PFSK-1 (cell line): ENCODE measurements around the gene MIEF1.

Experiments used
- FOXP2 ChIP-seq: optimal IDR thresholded peaks from 2 replicates; pipeline ENCODE3; 2011; ENCODE audit warnings: borderline replicate concordance, control low read depth, inconsistent platforms; ENCODE audit not compliant: insufficient read depth; ENCODE audit errors: extremely low read length, extremely low read depth
- POLR2AphosphoS5 ChIP-seq: IDR thresholded peaks from 2 replicates; pipeline ENCODE4 v1.6.1; 2012; ENCODE audit warnings: low read depth, mild to moderate bottlenecking, control low read depth, low read length, moderate library complexity
- SIN3A ChIP-seq: IDR thresholded peaks from 2 replicates; pipeline ENCODE4 v1.6.1; 2012; ENCODE audit warnings: mild to moderate bottlenecking, low read length, moderate library complexity, borderline replicate concordance; ENCODE audit not compliant: insufficient read depth
- TAF1 ChIP-seq: IDR thresholded peaks from 2 replicates; pipeline ENCODE4 v1.6.1; 2012; ENCODE audit warnings: low read length, control low read depth, borderline replicate concordance; ENCODE audit not compliant: insufficient read depth
- TF ChIP-seq, protein P1 (sequence below), 2 experiments: IDR thresholded peaks; 2 replicates each; pipeline versions ENCODE4 v1.6.1 to v1.8.0; 2011 to 2012; ENCODE audit warnings: low read depth in 2 of 2, low read length in 2 of 2, control low read depth in 1 of 2, inconsistent platforms in 1 of 2, mild to moderate bottlenecking in 1 of 2, moderate library complexity in 1 of 2; ENCODE audit not compliant: insufficient read depth in 1 of 2

MIEF1 gene

DNA sequence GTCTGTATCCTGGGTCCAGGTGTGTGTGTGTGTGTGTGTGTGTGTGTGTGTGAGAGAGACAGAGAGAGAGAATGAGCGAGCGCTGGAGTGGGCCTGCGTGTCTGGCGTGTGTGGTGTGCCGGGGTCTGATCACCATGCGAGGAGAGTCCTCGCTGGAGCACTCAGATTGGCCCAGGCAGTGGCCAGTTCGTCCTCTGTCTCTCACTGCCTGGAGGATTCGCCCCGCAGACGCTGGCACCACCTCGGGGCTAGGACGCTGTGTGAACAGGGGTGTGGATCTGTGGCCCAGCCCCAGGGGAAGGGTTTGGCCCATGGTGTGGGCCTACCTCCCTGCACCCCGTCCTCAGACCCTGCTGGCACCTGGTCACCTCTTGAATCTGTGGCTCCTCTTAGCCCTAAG, 56.9 kb downstream of the MIEF1 start:
- TF ChIP-seq TAF1: no peak
- TF ChIP-seq, protein P1, sequence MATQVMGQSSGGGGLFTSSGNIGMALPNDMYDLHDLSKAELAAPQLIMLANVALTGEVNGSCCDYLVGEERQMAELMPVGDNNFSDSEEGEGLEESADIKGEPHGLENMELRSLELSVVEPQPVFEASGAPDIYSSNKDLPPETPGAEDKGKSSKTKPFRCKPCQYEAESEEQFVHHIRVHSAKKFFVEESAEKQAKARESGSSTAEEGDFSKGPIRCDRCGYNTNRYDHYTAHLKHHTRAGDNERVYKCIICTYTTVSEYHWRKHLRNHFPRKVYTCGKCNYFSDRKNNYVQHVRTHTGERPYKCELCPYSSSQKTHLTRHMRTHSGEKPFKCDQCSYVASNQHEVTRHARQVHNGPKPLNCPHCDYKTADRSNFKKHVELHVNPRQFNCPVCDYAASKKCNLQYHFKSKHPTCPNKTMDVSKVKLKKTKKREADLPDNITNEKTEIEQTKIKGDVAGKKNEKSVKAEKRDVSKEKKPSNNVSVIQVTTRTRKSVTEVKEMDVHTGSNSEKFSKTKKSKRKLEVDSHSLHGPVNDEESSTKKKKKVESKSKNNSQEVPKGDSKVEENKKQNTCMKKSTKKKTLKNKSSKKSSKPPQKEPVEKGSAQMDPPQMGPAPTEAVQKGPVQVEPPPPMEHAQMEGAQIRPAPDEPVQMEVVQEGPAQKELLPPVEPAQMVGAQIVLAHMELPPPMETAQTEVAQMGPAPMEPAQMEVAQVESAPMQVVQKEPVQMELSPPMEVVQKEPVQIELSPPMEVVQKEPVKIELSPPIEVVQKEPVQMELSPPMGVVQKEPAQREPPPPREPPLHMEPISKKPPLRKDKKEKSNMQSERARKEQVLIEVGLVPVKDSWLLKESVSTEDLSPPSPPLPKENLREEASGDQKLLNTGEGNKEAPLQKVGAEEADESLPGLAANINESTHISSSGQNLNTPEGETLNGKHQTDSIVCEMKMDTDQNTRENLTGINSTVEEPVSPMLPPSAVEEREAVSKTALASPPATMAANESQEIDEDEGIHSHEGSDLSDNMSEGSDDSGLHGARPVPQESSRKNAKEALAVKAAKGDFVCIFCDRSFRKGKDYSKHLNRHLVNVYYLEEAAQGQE (IDR thresholded peaks at IDR 0.05; ENCODE audit: insufficient read depth in 1 of 2, low read depth in 2 of 2, low read length in 2 of 2): no peak

DNA sequence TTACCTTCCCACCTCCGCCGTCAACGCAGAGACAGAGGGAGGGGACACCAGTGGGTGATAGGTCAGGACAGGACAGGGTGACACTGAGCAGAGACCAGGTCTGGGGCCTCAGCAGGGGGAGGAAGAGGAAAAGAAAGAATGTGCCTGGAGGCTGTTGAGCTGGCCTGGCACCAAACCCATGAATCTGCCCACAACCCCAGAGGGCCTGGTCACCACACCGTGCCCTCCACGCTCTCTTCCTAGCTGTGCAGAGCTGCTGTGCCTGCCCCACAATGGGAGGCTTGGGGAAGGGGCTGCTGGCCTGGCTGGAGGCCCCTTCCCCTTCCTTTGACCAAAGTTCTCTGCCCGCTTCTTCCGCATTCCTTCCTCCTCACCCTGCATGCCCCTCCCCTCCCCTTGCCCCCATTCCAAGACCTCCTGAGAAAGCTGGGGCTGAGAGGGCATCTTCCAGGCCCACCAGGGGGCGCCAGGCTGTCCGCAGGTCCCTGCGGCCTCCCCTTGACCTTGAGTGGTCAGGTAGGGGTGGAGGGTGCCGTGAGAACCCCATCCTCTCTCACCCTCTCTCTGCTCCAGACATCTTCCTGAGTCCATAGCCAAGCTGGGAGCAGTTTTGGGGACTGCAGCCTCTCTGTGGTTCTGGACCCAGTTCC, 57.5 kb downstream of the MIEF1 start:
- TF ChIP-seq, protein P1 (IDR thresholded peaks at IDR 0.05; ENCODE audit: insufficient read depth in 1 of 2, low read depth in 2 of 2, low read length in 2 of 2): no peak
- no peak for TF ChIP-seq FOXP2
- no peak for TF ChIP-seq TAF1
- no peak for TF ChIP-seq SIN3A
- TF ChIP-seq POLR2AphosphoS5: no peak

DNA sequence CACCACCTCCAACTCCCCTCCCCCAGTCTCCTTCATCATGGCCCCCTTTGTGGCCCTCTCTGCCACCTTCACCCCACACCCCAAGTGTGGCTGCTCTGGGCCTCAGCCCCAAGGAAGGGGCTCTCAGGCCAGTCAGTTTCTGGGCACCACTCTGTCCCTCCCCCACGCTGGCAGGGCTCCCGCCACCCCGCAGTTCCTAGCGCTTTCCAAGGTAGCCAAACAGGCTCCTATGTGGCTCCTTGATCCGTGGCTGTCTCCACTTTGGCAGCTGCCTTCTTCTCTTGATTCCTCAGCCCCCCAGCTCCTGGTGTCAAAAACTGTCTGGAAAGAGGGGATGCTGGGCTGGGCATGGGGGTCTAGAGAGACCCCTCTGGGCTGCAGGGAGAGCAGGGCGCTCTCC, 58.0 kb downstream of the MIEF1 start:
- TF ChIP-seq TAF1 (no peak), POLR2AphosphoS5 (no peak), FOXP2 (no peak), SIN3A (no peak)
- TF ChIP-seq, protein P1 (IDR thresholded peaks at IDR 0.05; ENCODE audit: insufficient read depth in 1 of 2, low read depth in 2 of 2, low read length in 2 of 2): no peak

DNA sequence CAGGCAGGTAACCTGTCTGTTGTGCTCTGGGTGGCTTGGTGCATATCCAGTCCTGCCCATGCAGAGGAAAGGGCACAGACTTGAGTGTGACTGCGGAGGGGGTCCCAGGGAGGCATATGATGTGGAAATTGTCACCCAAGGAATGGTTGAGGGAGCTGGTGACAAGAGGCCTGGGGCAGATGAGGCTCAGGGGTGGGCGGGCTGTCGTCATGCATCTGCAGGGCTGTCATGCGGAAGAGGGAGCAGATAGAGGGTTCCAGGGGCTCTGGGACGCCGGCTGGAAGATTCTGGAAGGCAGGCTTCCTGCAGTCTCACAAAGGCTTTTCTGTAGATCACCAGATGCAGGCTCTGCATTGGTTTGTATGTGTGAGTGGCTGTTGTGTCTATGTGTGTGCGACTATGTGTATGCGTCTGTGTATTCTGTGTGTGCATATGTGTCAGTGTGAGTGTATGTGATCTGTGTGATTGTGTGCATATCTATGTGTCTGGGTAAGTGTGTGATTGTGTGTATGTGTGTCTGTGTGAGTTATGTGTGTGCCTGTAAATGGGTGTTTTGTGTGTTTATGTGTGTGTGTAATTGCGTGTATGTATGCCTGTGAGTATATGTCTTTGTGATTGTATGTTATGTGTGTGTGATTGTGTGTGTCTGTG, 60.9 kb downstream of the MIEF1 start:
- no peak for TF ChIP-seq SIN3A

DNA sequence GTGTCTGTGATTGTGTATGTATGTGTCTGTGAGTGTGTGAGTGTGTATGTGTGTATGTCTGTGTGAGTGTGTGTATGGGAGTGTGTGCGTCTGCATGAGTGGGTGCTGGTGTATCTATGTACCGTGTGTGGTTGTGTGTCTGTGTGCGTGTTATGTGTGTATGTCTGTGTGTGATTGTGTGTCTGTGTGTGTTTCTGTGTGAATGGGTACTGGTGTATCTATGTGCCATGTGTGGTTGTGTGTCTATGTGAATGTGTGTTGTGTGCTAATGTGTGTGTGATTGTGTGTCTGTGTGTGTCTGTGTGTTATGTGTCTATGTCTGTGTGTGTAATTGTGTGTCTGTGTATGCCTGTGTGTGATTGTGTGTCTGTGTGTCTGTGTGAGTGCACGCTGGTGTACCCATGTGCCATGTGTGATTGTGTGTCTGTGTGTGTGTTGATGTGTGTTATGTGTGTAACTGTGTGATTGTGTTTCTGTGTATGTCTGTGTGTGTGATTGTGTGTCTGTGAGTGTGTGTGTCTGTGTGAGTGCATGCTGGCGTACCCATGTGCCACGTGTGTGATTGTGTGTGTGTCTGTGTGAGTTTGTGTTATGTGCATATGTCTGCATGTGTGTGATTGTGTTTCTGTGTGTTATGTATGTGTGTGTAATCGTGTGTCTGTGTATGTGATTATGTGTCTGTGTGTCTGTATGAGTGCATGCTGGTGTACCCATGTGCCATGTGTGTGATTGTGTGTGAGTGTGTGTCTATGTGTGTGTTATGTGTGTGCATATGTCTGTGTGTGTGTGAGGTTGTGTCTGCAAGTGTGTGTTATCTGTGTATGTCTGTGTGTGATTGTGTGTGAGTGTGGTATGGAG, 61.7 kb downstream of the MIEF1 start:
- TF ChIP-seq FOXP2: no peak
- TF ChIP-seq POLR2AphosphoS5: no peak
- TF ChIP-seq, protein P1 (IDR thresholded peaks at IDR 0.05; ENCODE audit: insufficient read depth in 1 of 2, low read depth in 2 of 2, low read length in 2 of 2): no peak
- no peak for TF ChIP-seq TAF1
- TF ChIP-seq SIN3A: no peak
